GM10266 (cell line): ENCODE data around the gene DYNC1I1.

ENCODE experiments used
- DNase-seq: peaks from one replicate; pipeline ENCODE4 v3.0.0; 2012; ENCODE audit errors: extremely low spot score
- TF ChIP-seq, protein P1 (sequence below): IDR thresholded peaks from 2 replicates; pipeline ENCODE4 v1.5.1; 2012; ENCODE audit warnings: mild to moderate bottlenecking, low read depth; ENCODE audit not compliant: control insufficient read depth, insufficient read depth; ENCODE audit errors: missing control alignments

Gene DYNC1I1

DNA sequence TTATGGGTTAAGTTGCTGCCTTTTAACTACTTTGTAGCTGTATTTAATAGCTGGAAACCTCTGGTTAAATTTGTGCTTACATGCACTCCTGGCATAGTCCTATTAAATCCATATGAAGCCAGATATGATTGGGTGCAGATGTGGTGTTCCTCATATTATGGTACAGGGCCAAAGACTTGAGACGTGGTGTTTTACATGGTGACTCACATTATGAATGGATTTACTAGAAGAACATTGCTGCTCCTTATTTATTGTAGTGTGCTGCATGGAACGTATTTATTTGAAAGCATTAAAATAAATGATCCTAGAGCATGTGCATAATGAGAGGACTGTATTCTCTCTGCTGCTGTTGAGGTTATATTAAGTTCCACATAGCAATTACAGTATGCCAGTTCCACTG is 325.5 kb downstream of the DYNC1I1 start:
- TF ChIP-seq, protein P1, sequence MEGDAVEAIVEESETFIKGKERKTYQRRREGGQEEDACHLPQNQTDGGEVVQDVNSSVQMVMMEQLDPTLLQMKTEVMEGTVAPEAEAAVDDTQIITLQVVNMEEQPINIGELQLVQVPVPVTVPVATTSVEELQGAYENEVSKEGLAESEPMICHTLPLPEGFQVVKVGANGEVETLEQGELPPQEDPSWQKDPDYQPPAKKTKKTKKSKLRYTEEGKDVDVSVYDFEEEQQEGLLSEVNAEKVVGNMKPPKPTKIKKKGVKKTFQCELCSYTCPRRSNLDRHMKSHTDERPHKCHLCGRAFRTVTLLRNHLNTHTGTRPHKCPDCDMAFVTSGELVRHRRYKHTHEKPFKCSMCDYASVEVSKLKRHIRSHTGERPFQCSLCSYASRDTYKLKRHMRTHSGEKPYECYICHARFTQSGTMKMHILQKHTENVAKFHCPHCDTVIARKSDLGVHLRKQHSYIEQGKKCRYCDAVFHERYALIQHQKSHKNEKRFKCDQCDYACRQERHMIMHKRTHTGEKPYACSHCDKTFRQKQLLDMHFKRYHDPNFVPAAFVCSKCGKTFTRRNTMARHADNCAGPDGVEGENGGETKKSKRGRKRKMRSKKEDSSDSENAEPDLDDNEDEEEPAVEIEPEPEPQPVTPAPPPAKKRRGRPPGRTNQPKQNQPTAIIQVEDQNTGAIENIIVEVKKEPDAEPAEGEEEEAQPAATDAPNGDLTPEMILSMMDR: no peak
- no peak for DNase-seq

DNA sequence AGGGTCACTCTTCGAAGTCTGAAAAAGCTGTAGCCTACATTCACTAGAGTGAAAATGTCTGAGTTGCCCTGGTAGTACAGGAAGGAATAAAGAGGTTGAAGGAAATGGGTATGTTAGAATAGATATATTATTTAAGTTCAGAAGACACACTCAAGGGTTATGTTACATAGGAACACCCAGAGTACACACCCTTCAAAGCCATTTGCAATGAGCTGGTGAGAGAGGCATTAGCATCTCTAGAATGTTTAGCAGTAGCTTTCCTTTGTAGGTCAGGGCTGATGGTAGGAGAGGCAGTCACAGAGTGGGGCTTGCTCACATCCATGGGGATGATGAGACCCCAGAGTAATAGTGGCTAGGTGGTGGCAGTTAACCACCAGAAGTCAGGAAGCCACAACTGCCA is 328.4 kb downstream of the DYNC1I1 start:
- TF ChIP-seq, protein P1: no peak
- no peak for DNase-seq

DNA sequence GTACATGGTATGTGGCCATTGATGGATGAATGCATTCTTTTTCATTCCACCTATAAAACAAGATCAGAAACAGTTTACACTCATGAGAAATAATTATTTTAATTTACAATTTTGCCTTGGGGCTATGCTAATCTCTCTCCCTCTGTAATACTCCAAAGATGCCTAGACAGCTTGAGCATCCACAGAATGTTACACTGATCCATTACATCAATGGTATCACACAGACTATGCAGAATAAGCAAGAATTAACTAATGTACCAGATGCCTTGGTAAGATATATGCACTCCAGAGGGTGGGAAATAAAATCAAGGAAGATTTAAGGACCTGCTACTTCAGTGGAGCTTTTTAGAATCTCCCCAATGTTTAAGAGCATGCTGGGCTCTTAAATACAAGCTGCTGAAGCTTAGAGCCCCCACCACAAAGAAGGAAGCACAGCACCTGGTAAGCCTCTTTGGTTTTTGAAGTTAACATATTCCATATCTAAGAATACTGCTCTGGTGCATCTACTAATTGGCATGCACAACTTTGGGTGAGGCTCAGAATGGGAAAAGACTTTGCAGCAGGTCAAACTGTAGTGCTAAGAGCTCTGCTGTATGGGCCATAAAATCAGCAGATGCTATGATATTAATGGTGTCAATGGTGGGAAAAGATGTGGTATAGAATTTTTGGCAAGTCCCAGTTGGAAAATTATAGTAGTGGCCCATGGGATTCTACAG is 329.9 kb downstream of the DYNC1I1 start:
- no peak for DNase-seq
- TF ChIP-seq, protein P1: no peak

DNA sequence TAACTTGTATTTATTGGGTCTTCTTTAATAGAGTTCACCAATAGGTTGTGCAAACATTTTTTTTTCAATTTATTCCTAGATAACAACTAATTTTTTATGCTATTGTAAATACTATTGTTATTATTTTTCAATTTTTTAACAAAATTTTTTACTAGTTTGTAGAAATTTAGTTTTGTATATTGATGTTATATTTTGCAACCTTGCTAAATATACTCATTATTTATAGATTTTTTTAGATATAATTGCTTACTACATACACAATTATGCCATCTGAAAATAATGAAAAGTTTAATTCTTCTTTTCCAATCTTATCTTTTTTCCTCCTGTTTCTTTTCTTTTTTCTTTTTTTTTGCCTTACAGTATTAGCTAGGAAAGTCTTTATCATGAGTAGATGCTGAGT is 332.6 kb downstream of the DYNC1I1 start:
- TF ChIP-seq, protein P1: no peak
- no peak for DNase-seq

DNA sequence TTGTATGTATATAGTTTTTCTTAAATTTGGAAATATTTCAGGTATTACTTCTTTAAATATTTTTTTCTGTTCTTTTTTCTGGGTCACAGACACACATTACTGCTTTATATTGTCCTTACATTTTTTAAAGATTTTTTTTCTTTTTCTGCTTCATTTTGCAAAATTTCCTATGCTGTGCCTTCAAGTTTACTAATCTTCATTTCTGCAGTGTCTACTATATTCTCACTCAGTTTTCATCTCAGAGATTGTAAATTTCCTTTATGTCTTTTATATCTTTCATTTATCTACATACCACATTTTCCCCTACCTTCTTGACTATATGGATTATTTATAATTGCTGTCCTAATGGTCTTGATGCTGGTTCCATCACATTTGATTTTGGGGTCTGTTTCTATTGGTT is 339.1 kb downstream of the DYNC1I1 start:
- no peak for DNase-seq
- TF ChIP-seq, protein P1: no peak

DNA sequence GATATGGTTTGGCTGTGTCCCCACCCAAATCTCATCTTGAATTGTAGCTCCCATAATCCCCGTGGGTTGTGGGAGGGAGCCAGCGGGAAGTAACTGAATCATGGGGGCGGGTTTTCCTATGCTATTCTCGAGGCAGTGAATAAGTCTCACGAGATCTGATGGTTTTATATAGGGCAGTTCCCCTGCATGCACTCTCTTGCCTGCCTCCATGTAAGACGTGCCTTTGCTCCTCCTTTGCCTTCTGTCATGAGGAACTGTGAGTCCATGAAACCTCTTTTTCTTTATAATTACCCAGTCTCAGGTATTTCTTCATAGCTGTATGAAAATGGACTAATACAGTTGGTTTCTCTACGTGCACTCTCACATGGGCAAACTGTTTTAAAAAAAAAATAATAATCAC is 341.8 kb downstream of the DYNC1I1 start:
- TF ChIP-seq, protein P1: no peak
- no peak for DNase-seq

DNA sequence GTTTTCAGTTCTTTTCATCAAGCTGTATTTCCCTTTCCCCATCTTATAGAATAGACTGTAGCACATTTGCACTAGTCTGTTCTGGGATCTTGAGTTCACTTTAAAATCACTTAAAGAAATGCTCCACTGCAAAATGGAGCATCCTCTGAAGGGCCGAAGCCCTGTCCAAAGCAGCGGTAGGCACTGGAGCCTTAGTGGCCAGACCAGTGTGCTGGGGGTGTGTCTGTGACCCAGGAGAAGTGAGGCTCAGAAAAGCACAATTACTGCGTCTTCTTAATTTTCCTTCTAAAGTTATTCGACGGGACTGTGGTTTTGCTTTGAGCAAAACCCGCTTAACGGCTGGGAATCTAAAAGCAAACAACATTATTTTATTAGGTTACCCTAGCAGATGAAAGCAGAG is 343.8 kb downstream of the DYNC1I1 start:
- TF ChIP-seq, protein P1: no peak
- no peak for DNase-seq
